Stimulated activated effector memory CD8-positive, alpha-beta T cell treated with anti-CD3 and anti-CD28 coated beads, Interleukin-12 subunit alpha, Interleukin-12 subunit beta, amount 100 ng/mL, for 72 hours (primary cell): ENCODE results near the gene IRF2BPL.

Source experiments
- ATAC-seq: fragments of 150-1000 bp; cut with Tn5 transposase; 2 replicates; pipeline ENCODE4 v1.10.0; 2021
- DNase-seq, 2 donors: peaks; one replicate each; pipeline ENCODE4 v3.0.0; 2021 to 2022; ENCODE audit warnings: low spot score in 2 of 2
- H3K27ac Mint-ChIP-seq: one replicate; pipeline ENCODE4 v1.8.0; 2022; ENCODE audit warnings: mild to moderate bottlenecking, mixed read lengths
- H3K36me3 Mint-ChIP-seq: one replicate; pipeline ENCODE4 v1.8.0; 2022; ENCODE audit warnings: mild to moderate bottlenecking, mixed read lengths
- H3K4me1 Mint-ChIP-seq: one replicate; pipeline ENCODE4 v1.8.0; 2022; ENCODE audit warnings: mixed read lengths
- H3K4me3 Mint-ChIP-seq: one replicate; pipeline ENCODE4 v1.8.0; 2022; ENCODE audit warnings: mild to moderate bottlenecking, mixed read lengths
- H3K9me3 Mint-ChIP-seq: one replicate; pipeline ENCODE4 v1.8.0; 2022; ENCODE audit warnings: mixed read lengths

The IRF2BPL gene

GRCh38 chr14:77043177-77043983 lies 14.9 kb upstream of the IRF2BPL start:
- peak; percentile 71 for ATAC-seq
- Mint-ChIP-seq H3K36me3 (peaks cover 10% of the 10 kb centered on the region), H3K4me3 (peak overlapping the region; percentile 24), H3K4me1 (peaks cover 48% of the 10 kb centered on the region), H3K9me3 (no peaks in the 10 kb centered on the region), H3K27ac (peak overlapping the region; percentile 58)
- DNase-seq: peak in 1 of 2 donors; percentile 70

- DNase-seq (no peak), ATAC-seq (no peak)
- no peaks in the 10 kb centered on the region for H3K9me3 Mint-ChIP-seq
- peaks cover 62% of the 10 kb centered on the region for H3K4me1 Mint-ChIP-seq
- no peak overlapping the region for H3K4me3 Mint-ChIP-seq
- H3K36me3 Mint-ChIP-seq: peaks cover 10% of the 10 kb centered on the region
- H3K27ac Mint-ChIP-seq: peak overlapping the region; percentile 94
Observed at GRCh38 chr14:77041881-77042545, 13.5 kb upstream of the IRF2BPL start.

GRCh38 chr14:77040741-77041653 lies 12.5 kb upstream of the IRF2BPL start:
- peak; percentile 64 for ATAC-seq
- peak overlapping the region; percentile 68 for H3K4me3 Mint-ChIP-seq
- peaks cover 69% of the 10 kb centered on the region for H3K4me1 Mint-ChIP-seq
- H3K9me3 Mint-ChIP-seq: no peaks in the 10 kb centered on the region
- H3K36me3 Mint-ChIP-seq: peaks cover 10% of the 10 kb centered on the region
- peak in 1 of 2 donors; percentile 31 for DNase-seq
- H3K27ac Mint-ChIP-seq: peak overlapping the region; percentile 94

GRCh38 chr14:77040059-77040740 lies 11.7 kb upstream of the IRF2BPL start:
- peak overlapping the region; percentile 94 for H3K27ac Mint-ChIP-seq
- H3K9me3 Mint-ChIP-seq: no peaks in the 10 kb centered on the region
- ATAC-seq: peak; percentile 80
- H3K4me1 Mint-ChIP-seq: peaks cover 75% of the 10 kb centered on the region
- H3K4me3 Mint-ChIP-seq: peak overlapping the region; percentile 68
- H3K36me3 Mint-ChIP-seq: peaks cover 10% of the 10 kb centered on the region
- DNase-seq: peak; percentile 78 to 95

- Mint-ChIP-seq H3K4me1 (peaks cover 80% of the 10 kb centered on the region), H3K27ac (peak overlapping the region; percentile 94), H3K4me3 (peak overlapping the region; percentile 68), H3K9me3 (no peaks in the 10 kb centered on the region), H3K36me3 (peaks cover 11% of the 10 kb centered on the region)
- DNase-seq (no peak), ATAC-seq (no peak)
Observed at GRCh38 chr14:77039285-77040058, 11.0 kb upstream of the IRF2BPL start.

GRCh38 chr14:77037938-77038568 lies 9.5 kb upstream of the IRF2BPL start:
- Mint-ChIP-seq H3K4me1 (peaks cover 79% of the 10 kb centered on the region), H3K9me3 (no peaks in the 10 kb centered on the region), H3K27ac (peak overlapping the region; percentile 86), H3K36me3 (peaks cover 25% of the 10 kb centered on the region), H3K4me3 (peak overlapping the region; percentile 68)
- ATAC-seq (no peak), DNase-seq (no peak)

- peak overlapping the region; percentile 68 for H3K4me3 Mint-ChIP-seq
- H3K27ac Mint-ChIP-seq: peak overlapping the region; percentile 86
- peaks cover 25% of the 10 kb centered on the region for H3K36me3 Mint-ChIP-seq
- no peaks in the 10 kb centered on the region for H3K9me3 Mint-ChIP-seq
- H3K4me1 Mint-ChIP-seq: peaks cover 81% of the 10 kb centered on the region
- no peak for DNase-seq
- no peak for ATAC-seq
Observed at GRCh38 chr14:77037215-77037937, 8.9 kb upstream of the IRF2BPL start.

GRCh38 chr14:77036484-77037214 lies 8.1 kb upstream of the IRF2BPL start:
- peak overlapping the region; percentile 86 for H3K27ac Mint-ChIP-seq
- peaks cover 25% of the 10 kb centered on the region for H3K36me3 Mint-ChIP-seq
- no peak for DNase-seq
- H3K4me1 Mint-ChIP-seq: peaks cover 87% of the 10 kb centered on the region
- H3K4me3 Mint-ChIP-seq: peak overlapping the region; percentile 68
- no peak for ATAC-seq
- no peaks in the 10 kb centered on the region for H3K9me3 Mint-ChIP-seq

- Mint-ChIP-seq H3K4me3 (peak overlapping the region; percentile 89), H3K9me3 (no peaks in the 10 kb centered on the region), H3K4me1 (peaks cover 81% of the 10 kb centered on the region), H3K36me3 (peaks cover 18% of the 10 kb centered on the region), H3K27ac (no peak overlapping the region)
- ATAC-seq (no peak), DNase-seq (no peak)
Observed at GRCh38 chr14:77035267-77035666, 6.8 kb upstream of the IRF2BPL start.

- Mint-ChIP-seq H3K27ac (peak overlapping the region; percentile 98), H3K4me3 (peak overlapping the region; percentile 89), H3K9me3 (no peaks in the 10 kb centered on the region), H3K36me3 (peaks cover 25% of the 10 kb centered on the region), H3K4me1 (peaks cover 75% of the 10 kb centered on the region)
- peak; percentile 67 to 92 for DNase-seq
- peak; percentile 87 for ATAC-seq
Observed at GRCh38 chr14:77033622-77034589, 5.4 kb upstream of the IRF2BPL start.

GRCh38 chr14:77032844-77033621 lies 4.5 kb upstream of the IRF2BPL start:
- Mint-ChIP-seq H3K9me3 (no peaks in the 10 kb centered on the region), H3K27ac (peak overlapping the region; percentile 98), H3K36me3 (peaks cover 30% of the 10 kb centered on the region), H3K4me3 (peak overlapping the region; percentile 89), H3K4me1 (peaks cover 71% of the 10 kb centered on the region)
- DNase-seq (peak; percentile 49 to 86), ATAC-seq (peak; percentile 78)
